ENCODE data around the gene DNM3.

Gene DNM3

DNA sequence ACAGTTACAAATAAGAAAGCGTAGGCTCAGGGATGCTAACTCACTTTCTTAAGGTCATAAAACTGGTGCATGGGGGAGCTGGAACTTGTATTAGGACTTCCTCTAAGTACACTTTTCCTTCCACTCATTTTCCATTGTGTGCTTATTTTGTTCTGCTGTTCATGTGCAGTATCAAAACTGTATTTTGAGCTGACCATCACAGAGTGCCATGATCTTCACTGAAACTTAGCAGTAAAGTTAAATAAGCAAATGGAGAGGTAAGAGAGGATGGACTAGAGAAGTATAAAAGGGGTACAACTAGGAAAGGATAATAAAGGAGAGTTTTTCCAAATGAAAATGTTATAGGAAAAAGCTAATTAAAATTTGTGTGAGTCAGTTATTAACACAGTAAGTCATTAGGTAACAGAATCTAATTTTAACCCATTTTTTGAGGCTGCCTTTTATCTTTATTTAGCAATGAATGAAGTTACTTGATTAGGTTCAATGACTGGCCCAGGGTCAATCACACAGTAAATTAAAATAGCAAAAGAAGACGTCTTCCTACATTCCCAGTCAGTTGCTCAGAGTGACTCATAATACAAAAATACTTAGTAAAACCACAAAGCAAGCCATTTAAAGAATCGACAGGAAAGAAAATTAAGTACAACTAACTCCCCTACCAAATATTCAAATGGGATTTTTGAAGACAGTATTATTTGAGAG lies 413.4 kb downstream of the DNM3 start:
- DNase-seq: no peak

DNA sequence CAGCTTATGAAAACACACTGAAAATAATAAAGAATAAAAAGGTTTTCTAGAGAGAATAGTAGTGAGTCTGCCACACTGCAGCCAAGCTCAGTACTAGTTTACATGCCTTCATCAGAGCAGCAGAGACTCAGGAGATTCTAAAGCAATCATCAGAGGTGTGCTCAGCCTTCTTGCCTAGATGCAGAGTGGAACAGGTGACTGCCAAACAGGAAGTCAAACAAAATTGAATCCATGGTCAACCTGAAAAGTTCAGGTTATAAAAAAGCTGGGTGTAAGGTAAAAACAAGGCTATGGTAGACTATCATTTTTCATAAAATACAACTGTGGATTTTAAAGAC lies 413.9 kb downstream of the DNM3 start:
- DNase-seq: no peak

DNA sequence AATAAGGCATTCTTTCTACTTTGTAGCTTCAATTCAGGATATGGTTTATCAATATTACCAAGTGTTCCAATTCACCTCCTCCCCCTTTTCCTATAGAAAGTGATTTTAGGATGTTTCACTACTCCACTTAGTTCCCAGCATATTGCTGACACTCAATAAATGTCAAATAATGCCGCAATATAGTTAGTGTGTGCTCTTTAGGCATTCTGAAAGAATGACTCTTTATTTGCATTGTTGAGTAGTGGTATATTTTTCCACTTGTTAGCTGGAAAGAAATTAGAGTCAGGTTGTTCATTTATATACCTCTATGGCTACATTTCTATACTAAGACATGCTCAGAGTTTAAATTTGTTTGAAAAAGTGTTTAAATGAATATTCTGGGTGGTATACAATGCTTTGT lies 424.6 kb downstream of the DNM3 start:
- DNase-seq: no peak

DNA sequence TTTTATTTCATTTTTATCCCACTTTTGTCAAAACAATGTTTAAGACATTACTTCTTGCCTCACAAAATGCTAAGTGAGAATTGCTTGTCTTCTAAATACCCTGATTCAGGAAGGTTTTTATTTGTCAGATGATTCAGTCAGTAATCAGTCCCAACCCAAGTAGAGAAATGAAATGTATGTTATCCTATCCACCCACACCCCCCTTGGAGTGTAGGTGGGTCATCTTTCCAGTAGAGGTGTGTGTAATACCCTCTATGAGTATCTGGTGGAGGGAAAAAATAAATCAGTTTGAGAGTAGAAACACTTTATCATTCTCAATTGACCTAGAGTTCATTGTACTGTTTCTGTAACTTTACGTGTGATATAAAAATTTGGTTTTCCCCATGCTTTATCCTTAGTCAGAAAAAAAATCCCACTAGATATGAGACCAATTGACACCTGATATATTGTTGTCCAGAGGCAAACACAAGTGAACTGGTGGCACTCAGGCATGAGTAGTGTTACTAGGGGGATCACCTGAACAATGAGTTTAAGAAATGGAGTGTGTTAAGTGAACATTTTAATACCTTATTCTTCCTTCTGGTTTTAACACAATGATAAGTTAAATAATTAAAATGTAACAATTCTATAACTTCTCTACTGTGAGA lies 425.4 kb downstream of the DNM3 start:
- DNase-seq: no peak

DNA sequence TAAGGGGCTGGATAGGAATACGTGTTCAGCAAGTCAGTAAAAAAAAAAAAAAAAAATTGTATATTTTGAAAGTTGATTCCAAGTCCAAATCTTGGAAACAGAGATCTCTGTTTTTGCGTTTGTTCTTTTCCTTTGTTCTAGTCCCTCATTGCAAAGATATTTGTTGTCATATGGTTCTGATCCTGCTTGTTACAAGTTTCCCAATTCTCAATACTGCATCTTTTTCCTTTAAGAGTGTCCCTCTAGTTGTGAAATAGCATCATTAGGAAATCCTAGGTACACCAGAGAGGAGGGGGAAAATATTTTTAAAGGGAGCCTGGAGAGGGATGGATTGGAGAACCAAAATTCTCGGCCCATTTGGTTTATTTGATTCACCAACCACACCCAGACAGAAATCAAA lies 426.9 kb downstream of the DNM3 start:
- DNase-seq: no peak

DNA sequence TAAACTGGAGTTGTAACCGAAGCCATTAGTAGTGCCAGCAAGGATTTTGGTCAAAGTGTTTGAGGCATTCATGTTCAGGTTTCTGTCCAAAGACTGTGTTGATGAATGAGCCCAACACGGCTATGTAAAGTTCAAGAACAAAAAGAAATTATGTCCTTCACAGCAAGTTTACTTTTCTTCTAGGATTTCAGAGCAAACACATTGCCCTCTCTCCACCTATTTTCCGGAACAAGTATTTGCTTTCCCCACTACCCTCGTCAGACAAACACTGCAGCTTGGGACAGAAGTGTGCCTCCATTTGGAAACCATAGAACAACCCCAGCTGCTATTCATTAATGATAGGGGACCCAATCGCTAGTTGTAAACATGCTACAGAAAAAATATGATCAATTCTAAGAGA lies 427.8 kb downstream of the DNM3 start:
- no peak for DNase-seq

DNA sequence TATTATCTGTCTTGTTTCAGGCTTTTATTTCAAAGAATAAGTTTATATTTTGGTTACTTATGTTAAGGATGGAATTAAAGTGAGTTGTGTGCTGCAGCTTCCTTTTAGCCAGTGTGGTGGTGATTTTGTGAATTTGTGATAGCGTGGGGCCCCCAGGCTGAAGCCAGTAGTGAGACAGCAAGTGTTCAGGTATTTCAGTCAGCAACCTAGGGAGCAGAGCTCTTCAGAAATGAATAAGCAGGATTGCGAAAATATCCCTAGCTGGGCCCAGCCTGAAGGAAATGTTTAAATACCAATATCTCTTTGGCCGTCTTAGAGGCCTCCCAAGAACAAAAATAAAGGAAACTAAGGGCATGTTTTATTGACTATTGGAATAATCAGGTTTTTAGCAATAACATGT lies 428.3 kb downstream of the DNM3 start:
- DNase-seq: no peak

DNA sequence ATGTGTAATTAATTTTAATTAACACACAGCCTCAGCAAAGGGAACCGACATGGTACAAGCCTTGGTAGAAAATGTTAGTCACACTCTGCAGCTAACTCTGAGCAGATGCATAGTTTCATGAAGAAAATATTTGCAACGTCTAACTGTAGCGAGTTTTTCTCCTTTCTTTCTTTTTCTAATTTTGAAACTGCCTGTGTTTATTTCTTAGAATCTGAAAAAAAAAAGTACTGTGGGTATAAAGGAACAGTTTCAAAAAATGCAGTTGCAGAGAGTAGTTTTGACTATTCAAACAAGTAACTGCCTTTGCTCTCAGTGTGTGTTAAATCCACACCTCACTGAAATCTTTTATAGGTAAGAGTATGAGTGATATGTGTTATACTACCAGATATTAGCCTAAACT lies 429.3 kb downstream of the DNM3 start:
- DNase-seq: no peak

DNA sequence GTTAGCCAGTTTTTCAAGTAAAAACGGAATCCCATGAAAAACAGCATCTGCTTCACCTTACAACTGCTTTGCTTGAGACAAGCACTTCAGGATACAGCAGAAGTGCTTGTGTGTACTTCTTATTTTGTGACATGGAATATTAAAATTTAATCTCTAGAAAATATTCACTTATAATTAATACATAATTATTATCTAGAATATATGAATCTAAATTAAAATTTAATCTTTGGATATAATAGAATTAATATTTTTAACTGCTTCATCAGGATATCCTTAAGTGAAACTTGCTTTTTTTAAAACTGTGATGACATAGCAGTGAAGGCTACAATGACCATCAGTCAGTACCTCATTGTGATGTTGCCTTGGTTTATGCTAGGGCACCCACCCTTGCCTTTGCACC lies 430.8 kb downstream of the DNM3 start:
- DNase-seq: no peak

DNA sequence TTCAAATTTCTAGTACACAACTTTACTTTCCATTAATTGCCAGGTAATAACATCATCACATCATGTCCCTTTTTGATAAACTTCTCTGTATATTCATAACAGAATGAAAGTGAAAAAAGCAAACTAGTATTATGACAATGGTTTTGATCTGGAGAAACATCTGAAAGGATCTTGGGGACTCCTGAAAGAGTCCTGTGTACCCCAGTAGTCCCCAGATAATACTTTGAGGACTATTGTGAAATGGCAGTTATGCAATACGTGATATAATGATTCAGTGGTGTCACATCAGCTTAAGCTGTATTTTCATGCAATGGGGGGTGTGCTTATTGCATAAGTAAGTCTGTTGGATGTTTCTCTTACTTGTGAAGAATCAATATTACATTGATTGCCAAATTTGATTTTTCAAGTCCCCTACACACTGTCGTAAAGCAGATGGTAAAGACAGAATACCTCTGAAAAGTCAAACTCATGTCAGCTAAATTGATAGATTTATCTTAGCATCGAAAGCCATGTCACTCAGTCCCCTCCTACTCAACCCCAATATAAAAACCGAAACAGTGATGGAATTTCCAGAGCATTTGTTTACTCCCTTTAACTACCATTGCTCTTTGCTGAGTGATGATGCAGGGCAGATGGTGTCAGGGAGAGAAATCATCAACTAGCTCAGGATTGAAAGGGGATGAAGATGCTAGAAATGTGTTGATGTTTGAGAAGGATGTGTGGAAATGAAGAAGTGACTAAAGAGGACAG lies 432.5 kb downstream of the DNM3 start:
- DNase-seq: no peak

DNA sequence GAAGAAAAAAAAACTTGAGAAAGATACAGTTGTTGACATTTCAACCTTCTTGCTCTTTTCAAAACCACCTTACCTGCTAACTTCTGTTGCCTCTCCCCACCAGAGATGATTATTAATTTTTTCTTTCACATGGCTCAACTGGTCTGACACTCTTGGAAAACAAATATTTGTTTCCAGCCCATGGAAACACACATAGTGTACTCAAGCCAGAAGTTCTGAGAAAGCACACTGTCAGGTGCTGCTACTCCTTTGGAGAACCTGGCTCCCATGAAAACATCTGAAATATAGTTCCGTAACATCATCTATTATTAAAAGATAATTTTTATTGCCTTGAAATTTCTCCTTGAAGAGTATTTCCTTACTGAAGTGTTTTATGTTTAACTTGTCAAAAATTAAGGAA lies 434.2 kb downstream of the DNM3 start:
- DNase-seq: no peak

DNA sequence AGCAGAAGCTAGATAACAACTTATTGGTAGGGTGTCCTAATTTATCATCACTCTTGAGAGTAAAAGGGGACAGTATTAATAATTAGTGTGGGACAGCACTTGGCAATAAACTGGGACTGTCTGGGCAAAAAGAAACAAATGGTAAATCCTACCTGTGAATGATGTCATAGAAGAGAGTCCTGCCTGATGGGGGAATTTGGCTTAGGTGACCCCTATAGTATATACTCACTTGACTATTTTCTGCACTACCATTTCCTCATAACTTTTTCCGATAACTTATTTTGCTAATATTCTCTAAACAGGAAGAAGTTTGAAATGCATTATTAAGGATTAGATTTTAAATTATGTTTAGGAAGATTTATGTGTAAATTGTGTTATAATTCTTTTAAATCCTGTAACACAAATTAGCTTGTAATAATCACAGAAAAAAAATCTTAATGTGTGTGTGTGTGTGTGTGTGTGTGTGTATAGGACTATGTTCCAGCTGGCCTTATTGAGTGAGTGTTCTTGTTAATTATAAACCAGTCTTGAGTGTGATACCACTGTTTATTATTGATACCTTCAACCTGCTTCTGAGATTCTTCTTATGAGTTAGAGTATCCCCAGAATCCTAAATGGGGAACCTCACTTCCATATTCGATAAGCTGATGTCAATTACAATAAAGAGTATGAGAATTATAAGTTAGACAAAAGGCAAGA lies 435.0 kb downstream of the DNM3 start:
- DNase-seq: no peak

DNA sequence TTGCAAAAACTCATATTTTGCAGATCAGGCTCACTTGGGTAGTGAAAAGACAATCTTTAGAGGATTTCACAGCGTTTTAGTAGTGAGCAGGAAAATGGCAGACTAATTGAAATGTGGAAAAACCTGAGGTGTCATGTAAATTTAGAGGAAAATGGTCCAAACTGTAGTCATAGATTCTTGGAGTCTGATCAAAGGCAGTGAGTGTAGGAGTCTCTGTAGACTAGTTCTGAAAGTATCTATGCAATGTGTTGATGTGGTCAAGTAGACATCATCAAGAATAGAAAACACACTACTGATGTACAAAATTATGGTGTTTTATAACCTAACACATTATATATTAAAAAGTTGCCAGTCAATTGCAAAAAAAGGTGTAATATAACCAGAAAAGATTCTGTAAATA lies 436.0 kb downstream of the DNM3 start:
- no peak for DNase-seq

DNA sequence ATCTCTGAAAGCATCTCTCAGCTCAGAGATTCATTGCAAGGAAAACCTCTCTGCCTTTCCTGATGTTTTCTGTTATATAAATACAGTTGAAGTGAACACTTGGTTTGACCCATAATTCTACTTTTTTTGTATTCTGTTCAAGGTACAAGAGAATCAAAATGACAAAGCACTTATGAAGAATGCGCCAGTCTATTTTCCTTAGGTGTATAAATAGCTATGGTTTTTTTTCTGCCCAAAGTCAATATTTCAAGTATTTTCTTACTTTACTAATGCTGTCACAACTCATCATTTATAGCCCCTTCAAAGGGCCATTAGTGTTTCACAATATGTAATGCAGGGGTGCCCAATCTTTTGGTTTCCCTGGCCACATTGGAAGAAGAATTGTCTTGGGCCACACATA lies 436.7 kb downstream of the DNM3 start:
- DNase-seq: no peak

DNA sequence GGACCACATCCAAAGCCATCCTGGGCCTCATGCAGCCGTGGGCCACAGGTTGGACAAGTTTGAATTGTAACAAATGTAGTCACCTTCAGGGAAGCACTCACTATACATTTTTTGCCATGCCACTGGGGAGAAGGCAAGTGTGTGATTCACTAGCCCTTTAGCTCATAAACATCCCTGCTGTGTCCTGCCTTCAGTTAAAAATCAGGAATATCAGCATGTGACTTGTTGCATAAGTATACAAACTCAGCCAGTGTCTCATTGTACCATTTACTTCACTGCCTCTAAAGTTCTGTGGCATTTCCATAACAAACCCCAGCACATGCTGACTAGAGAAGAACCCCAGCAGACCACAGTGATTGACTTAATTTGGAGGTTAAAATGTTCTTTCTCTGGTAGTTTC lies 437.2 kb downstream of the DNM3 start:
- no peak for DNase-seq

DNA sequence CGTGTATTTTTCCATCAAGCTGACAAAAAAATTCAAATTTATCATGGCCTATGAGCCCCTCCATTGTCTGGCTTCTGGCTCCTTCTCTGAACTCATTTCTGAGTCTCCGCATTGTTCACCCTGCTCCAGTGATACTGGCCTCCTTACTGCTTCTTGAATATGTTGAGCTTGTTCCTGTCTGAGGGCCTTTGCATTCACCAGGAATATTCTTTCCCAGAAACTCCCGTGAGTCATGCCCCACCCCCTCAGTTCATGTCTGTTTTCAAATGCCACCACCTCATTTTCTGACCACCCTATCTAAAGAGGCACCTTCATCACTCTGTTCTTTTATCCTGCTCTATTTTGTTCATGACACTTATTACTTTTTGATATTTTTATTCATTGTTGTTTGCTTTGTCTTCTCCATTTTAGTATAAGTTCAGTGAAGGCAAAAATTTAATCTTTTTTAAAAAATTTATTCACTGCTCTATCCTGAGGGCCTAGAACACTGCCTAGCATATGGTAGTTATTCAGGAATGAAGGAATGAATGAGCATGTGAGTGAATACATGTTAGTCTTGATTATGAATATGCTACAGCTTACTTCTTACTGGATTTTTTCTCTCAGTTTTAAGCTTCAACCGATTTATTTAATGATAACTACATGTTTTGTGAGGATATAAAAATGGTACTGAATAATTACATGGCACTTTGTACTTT lies 438.8 kb downstream of the DNM3 start:
- DNase-seq: no peak

DNA sequence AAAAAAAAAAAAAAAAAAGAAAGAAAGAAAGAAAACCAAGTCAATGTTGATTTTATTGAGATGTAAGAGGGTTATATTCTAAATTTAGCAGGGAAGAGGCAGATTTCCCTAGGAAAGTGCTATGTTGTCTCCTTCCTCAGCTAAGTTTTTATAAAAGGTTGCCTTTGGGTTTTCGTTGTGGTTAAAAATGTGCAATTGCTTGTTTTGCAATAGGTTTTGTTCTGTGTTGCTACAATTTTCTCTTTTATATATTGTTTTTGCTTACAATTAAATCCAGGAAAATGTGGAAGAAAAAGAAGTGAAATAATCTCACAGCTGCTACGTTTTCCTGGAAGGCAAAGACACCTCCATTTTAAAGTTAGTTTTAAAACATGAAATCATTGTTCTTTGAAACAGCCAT lies 442.5 kb downstream of the DNM3 start:
- DNase-seq: no peak

DNA sequence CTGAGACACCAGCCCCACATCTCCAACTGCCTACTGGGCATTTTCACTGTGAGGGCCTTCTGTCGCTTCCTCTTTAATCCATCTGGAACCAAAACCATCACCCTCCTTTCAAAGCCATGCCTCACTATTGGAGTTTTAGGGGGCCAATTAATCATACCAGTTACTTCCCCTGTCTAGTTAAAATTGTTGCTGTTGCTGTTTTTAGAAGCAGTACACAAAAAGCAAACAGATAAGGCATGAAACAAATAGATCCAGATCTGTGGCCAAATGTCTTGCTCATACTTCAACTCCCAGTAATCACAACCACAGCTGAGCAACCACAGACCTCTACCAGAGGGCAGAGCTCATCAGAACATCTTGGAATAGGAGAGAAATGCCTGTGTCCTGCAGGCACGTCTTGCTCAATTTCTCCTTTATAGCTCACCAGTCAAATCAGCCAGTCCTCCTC lies 445.4 kb downstream of the DNM3 start:
- DNase-seq: no peak

DNA sequence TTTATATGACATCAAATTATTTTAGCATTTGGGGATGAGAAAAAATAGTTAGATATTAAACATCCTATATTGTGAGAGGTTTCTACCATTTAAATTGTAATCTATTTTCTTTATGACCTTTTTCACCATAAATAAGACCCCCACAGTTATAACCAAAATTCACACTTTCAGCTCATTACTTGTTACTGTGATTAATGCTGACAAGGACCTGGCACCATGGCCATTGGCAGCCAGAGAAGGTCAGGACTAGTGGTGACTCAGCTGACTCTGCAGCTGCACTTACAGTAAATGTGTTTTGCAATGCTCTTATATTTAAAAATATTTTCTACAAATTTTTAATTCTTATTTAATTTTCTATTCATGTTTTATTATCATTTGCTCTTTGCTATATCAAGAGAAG lies 445.9 kb downstream of the DNM3 start:
- no peak for DNase-seq

DNA sequence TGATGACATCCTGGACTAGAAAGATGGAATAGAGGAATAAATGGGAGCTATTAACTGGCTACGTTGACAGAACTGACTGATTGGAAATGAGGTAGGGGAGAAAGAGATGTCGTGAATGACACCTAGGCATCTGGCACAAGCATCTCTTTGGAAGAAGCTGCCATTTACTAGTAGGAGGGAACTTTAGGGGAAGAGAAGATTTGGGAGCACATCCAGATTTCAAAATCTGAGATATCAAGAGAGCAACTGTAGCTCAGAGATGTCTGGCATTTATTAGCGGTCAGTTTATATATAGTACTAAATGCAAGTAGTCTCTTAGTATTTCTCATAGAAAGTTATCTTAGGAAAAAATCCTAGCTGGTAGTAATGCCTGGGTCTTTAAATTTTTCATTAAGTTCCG lies 447.3 kb downstream of the DNM3 start:
- no peak for DNase-seq

DNA sequence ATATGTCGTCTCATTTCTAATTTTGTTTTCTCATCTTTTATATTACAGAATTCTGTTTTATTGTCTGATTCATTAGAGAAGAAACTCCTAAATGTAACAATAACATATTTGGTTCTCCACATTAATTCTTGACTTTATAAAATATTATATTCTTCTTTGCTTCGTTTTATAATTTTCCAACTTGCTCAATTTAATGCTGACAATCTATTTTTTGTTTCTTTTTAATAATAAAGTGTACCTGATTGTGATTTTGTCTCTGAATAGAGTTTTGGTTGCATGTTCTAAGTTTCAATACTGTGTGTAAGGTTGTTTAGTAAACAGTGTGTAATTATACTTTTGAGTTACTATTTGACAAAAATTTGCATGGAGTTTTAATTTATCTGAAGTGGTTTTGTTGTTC lies 448.1 kb downstream of the DNM3 start:
- DNase-seq: no peak

DNA sequence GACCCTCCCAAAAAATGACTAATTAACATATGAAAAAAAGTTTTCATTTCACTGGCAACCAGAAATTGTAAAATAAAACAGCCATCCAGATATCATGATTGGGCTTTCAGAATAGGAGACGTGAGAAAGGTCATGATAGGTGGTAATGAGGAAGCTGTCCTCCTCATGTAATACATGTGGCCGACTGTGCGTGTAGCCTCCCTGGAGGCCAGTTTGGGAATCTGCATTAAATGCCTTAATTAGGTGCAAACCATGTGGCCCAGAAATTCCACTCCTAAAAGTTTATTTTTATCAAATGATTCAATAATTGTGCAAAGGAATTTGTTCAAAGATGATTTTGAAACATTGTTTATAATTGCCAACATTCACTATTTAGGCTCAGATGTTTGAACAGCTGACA lies 451.5 kb downstream of the DNM3 start:
- no peak for DNase-seq

DNA sequence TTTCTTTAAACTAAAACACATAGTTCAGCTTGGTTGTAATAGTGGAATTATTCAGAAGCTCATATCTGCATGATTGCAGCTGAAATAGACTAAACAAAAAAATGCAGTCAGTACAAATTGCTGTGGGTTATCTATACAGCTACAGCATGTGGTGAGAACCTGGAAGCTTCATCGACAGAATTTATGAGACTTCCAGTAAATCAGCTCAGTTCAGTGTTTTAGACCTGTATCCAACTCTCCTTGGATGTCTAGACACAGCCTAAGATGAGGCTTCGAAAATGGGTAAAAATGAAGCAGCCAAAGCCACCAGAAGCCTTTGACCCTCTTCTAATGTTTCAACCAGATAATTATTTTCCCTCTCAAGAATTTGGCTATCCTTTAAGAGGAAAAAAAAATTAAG lies 452.1 kb downstream of the DNM3 start:
- DNase-seq: no peak

Data from CD4-positive, alpha-beta T cell treated with Interleukin-21 for 1 hour (primary cell).